IPS DF 6.9 (cell line): ENCODE results near the gene GRAMD1A.
"Not testable (repeated sequence)": the region's sequence is repeated elsewhere in the genome, so short reads cannot be mapped to it uniquely, and the experiment has no call there.

Experiments used
- DNase-seq: peaks from one replicate; pipeline ENCODE4 v3.0.0-alpha.2; 2013; ENCODE audit warnings: low read depth, low spot score
- H3K27ac ChIP-seq: one replicate; pipeline ENCODE4 v1.5.1; 2013; ENCODE audit warnings: low read length, control low read depth
- H3K27me3 ChIP-seq: 2 replicates; pipeline ENCODE4 v1.6.1; 2013; ENCODE audit warnings: mild to moderate bottlenecking, low read length; ENCODE audit not compliant: control insufficient read depth, insufficient read depth
- H3K36me3 ChIP-seq: 2 replicates; pipeline ENCODE4 v1.6.1; 2013; ENCODE audit warnings: low read length; ENCODE audit not compliant: control insufficient read depth, insufficient read depth
- H3K4me1 ChIP-seq: 2 replicates; pipeline ENCODE4 v1.6.1; 2013; ENCODE audit warnings: low read length; ENCODE audit not compliant: control insufficient read depth, insufficient read depth
- H3K4me3 ChIP-seq: 2 replicates; pipeline ENCODE4 v1.5.1; 2013; ENCODE audit warnings: mild to moderate bottlenecking, low read length
- H3K9me3 ChIP-seq: 2 replicates; pipeline ENCODE4 v1.6.1; 2013; ENCODE audit warnings: low read length, inconsistent platforms; ENCODE audit not compliant: control insufficient read depth, insufficient read depth
- WGBS: extraction: QIAGEN DNeasy Blood & Tissue Kit; methylation state at CpG from one replicate; pipeline ENCODE4 v1.1.7; 2013; ENCODE audit warnings: mixed read lengths, missing lambda C conversion rate; ENCODE audit not compliant: insufficient read length, insufficient coverage; 5-methylcytosine and 5-hydroxymethylcytosine counted together

GRAMD1A gene

GRCh38 chr19:35004517-35005255 lies 4.6 kb downstream of the GRAMD1A start:
- H3K27ac ChIP-seq: no peak overlapping the region
- H3K4me3 ChIP-seq: no peak overlapping the region
- H3K27me3 ChIP-seq: no peaks in the 10 kb centered on the region
- peaks cover 6% of the 10 kb centered on the region; the same call in 1 of the 2 replicates for H3K4me1 ChIP-seq
- no CpG with 5 or more reads among the region's 18 CpGs for WGBS
- peaks cover 16% of the 10 kb centered on the region for H3K36me3 ChIP-seq
- no peaks in the 10 kb centered on the region for H3K9me3 ChIP-seq
- no peak for DNase-seq

GRCh38 chr19:35005256-35005977 lies 5.3 kb downstream of the GRAMD1A start:
- Histone ChIP-seq H3K4me1 (peaks cover 6% of the 10 kb centered on the region; the same call in 1 of the 2 replicates), H3K27me3 (no peaks in the 10 kb centered on the region), H3K27ac (no peak overlapping the region), H3K9me3 (no peaks in the 10 kb centered on the region), H3K4me3 (no peak overlapping the region), H3K36me3 (peaks cover 24% of the 10 kb centered on the region)
- WGBS: no CpG with 5 or more reads among the region's 11 CpGs
- no peak for DNase-seq

- not testable (repeated sequence) for DNase-seq, H3K4me1 ChIP-seq, H3K27ac ChIP-seq, H3K4me3 ChIP-seq, H3K27me3 ChIP-seq, H3K9me3 ChIP-seq
- peaks cover 27% of the 10 kb centered on the region for H3K36me3 ChIP-seq
- WGBS: no CpG with 5 or more reads among the region's 6 CpGs
These were observed 5.9 kb downstream of the GRAMD1A start for GRCh38 chr19:35006007-35006341.

- H3K27me3 ChIP-seq: no peaks in the 10 kb centered on the region
- no peaks in the 10 kb centered on the region for H3K9me3 ChIP-seq
- peaks cover 6% of the 10 kb centered on the region; the same call in 1 of the 2 replicates for H3K4me1 ChIP-seq
- no peak for DNase-seq
- H3K4me3 ChIP-seq: no peak overlapping the region
- no CpG with 5 or more reads among the region's 15 CpGs for WGBS
- H3K36me3 ChIP-seq: peaks cover 32% of the 10 kb centered on the region
- H3K27ac ChIP-seq: no peak overlapping the region
These were observed 6.3 kb downstream of the GRAMD1A start for GRCh38 chr19:35006342-35006998.

- WGBS: no CpG with 5 or more reads among the region's 5 CpGs
- H3K4me3 ChIP-seq: no peak overlapping the region
- no peak overlapping the region for H3K27ac ChIP-seq
- H3K27me3 ChIP-seq: no peaks in the 10 kb centered on the region
- H3K9me3 ChIP-seq: no peaks in the 10 kb centered on the region
- DNase-seq: no peak
- peaks cover 37% of the 10 kb centered on the region for H3K36me3 ChIP-seq
- H3K4me1 ChIP-seq: peaks cover 6% of the 10 kb centered on the region; the same call in 1 of the 2 replicates
These were observed 6.9 kb downstream of the GRAMD1A start for GRCh38 chr19:35006999-35007365.

GRCh38 chr19:35007427-35007826 lies 7.3 kb downstream of the GRAMD1A start:
- not testable (repeated sequence) for H3K9me3 ChIP-seq, H3K4me3 ChIP-seq, H3K27me3 ChIP-seq, DNase-seq, H3K27ac ChIP-seq, H3K4me1 ChIP-seq
- peaks cover 41% of the 10 kb centered on the region for H3K36me3 ChIP-seq
- WGBS: no CpG with 5 or more reads among the region's 8 CpGs

- no peaks in the 10 kb centered on the region for H3K4me1 ChIP-seq
- DNase-seq: no peak
- H3K27me3 ChIP-seq: no peaks in the 10 kb centered on the region
- no peak overlapping the region for H3K27ac ChIP-seq
- H3K4me3 ChIP-seq: no peak overlapping the region
- H3K36me3 ChIP-seq: peaks cover 49% of the 10 kb centered on the region
- WGBS: no CpG with 5 or more reads among the region's 12 CpGs
- H3K9me3 ChIP-seq: no peaks in the 10 kb centered on the region
These were observed 8.8 kb downstream of the GRAMD1A start for GRCh38 chr19:35008891-35009341.

- no peak for DNase-seq
- no peaks in the 10 kb centered on the region for H3K9me3 ChIP-seq
- no peak overlapping the region for H3K27ac ChIP-seq
- no peaks in the 10 kb centered on the region for H3K27me3 ChIP-seq
- WGBS: no CpG with 5 or more reads among the region's 36 CpGs
- H3K4me3 ChIP-seq: no peak overlapping the region
- H3K4me1 ChIP-seq: no peaks in the 10 kb centered on the region
- H3K36me3 ChIP-seq: peaks cover 55% of the 10 kb centered on the region
These were observed 9.6 kb downstream of the GRAMD1A start for GRCh38 chr19:35009424-35010415.

GRCh38 chr19:35011091-35011689 lies 11.1 kb downstream of the GRAMD1A start:
- peaks cover 61% of the 10 kb centered on the region for H3K36me3 ChIP-seq
- no peaks in the 10 kb centered on the region for H3K27me3 ChIP-seq
- WGBS: no CpG with 5 or more reads among the region's 13 CpGs
- no peak overlapping the region for H3K4me3 ChIP-seq
- no peaks in the 10 kb centered on the region for H3K9me3 ChIP-seq
- H3K27ac ChIP-seq: no peak overlapping the region
- H3K4me1 ChIP-seq: no peaks in the 10 kb centered on the region
- no peak for DNase-seq
